DND-41 (cell line): ENCODE data around the gene DUSP12.

Experiments used
- CTCF ChIP-seq: IDR thresholded peaks from 2 replicates; pipeline ENCODE4 v1.5.1; 2012; ENCODE audit warnings: borderline replicate concordance, low read length, moderate library complexity, mild to moderate bottlenecking; ENCODE audit not compliant: poor library complexity, severe bottlenecking; ENCODE audit errors: extremely low read depth
- EZH2 ChIP-seq: IDR thresholded peaks from 3 replicates; pipeline ENCODE4 v1.6.1; 2012; ENCODE audit warnings: borderline replicate concordance, low read depth, mild to moderate bottlenecking, moderate library complexity, low read length, inconsistent platforms; ENCODE audit not compliant: severe bottlenecking

DNA sequence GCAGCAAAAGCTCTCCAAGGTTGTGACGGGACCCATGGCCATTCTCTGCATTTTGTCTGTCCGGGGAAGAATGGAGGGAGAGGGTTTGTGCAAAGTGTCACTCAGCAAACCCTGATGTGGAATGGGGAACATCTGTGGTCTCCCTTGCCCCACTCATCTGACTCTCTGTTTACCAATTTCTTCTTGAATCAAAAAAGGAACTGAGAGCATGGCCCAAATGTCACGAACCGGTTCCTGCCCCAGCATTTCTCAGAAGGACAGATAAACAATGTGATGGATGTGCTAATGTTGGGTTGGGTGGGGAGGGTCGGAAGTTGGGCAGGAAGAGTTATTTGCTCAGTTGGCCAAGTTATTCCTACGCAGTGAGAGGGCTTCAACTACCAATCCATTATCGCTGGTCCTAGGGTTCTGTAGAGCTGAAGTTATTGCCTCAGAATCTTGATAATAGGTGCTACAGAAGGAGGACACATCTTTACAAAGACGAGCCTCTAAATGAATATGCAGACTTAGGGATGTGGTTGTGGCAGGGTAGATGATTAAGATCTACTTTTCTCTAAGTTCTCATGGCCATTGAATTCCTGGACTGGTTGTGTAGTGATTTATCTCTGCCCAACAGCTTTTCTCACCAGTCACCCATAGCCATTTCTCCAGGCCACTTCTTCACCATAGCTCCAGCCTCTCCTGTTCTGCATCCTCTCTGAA is 9.6 kb upstream of the DUSP12 start:
- no peak for TF ChIP-seq CTCF
- no peak for TF ChIP-seq EZH2
